OCI-LY7 (cell line): ENCODE measurements around the gene CSTF1. TPM values are rescaled to one million over a fixed set of nuclear protein-coding genes. Genes with fewer than 3 reads are reported as not detected.

Experiments
- BruUV-seq: library from RNA; stranded (reverse); fragments of 400-500 nt; replicated peaks from 2 replicates; lab custom pipeline; 2021; lab: Mats Ljungman, UMichigan
- CTCF ChIA-PET: fragments of 300-600 bp; sonication (Branson Sonifier 250); formaldehyde crosslinking; loops from one replicate; lab custom pipeline; 2022; ENCODE audit warnings: antibody characterized with exemption; ENCODE audit not compliant: unreplicated experiment; lab: Charles Lee
- POLR2A ChIA-PET: fragments of 300-600 bp; sonication (Branson Sonifier 250); formaldehyde crosslinking; loops from one replicate; lab custom pipeline; 2022; ENCODE audit warnings: antibody characterized with exemption; lab: Charles Lee
- DNase-seq: peaks from one replicate; pipeline ENCODE4 v3.0.0-alpha.2; 2015; ENCODE audit warnings: low spot score
- H2AFZ ChIP-seq: fragments of 200-600 bp; sonication (generic), shearing (Covaris generic); 2 replicates; pipeline ENCODE4 v1.6.1; 2014; ENCODE audit warnings: mild to moderate bottlenecking, antibody characterized with exemption, low read length, moderate library complexity
- H3K27ac ChIP-seq: fragments of 200-600 bp; sonication (generic); 2 replicates; pipeline ENCODE4 v1.5.1; 2014; ENCODE audit warnings: mixed run types, low read depth, mild to moderate bottlenecking, moderate library complexity, low read length, inconsistent platforms; ENCODE audit not compliant: poor library complexity, severe bottlenecking
- H3K36me3 ChIP-seq: fragments of 200-600 bp; sonication (generic); 2 replicates; pipeline ENCODE4 v1.6.1; 2014; ENCODE audit warnings: mild to moderate bottlenecking, antibody characterized with exemption, low read length, moderate library complexity, mixed read lengths; ENCODE audit not compliant: insufficient read depth
- H3K4me1 ChIP-seq: fragments of 200-600 bp; sonication (generic); 2 replicates; pipeline ENCODE4 v1.5.1; 2014; ENCODE audit warnings: mild to moderate bottlenecking, low read length; ENCODE audit not compliant: insufficient read depth, poor library complexity, severe bottlenecking
- H3K4me2 ChIP-seq: fragments of 200-600 bp; sonication (generic); 2 replicates; pipeline ENCODE4 v1.6.1; 2014; ENCODE audit warnings: mild to moderate bottlenecking, low read length
- H3K4me3 ChIP-seq: fragments of 200-600 bp; sonication (generic); 2 replicates; pipeline ENCODE4 v1.5.1; 2014; ENCODE audit warnings: mild to moderate bottlenecking, low read depth, low read length; ENCODE audit not compliant: poor library complexity, severe bottlenecking
- H3K79me2 ChIP-seq: fragments of 200-600 bp; sonication (generic); 2 replicates; pipeline ENCODE4 v1.6.1; 2016; ENCODE audit warnings: low read depth, mild to moderate bottlenecking, low read length, moderate library complexity, mixed read lengths; ENCODE audit not compliant: insufficient read depth
- H3K9me2 ChIP-seq: fragments of 200-600 bp; sonication (generic); 2 replicates; pipeline ENCODE4 v1.6.1; 2016; ENCODE audit warnings: mild to moderate bottlenecking, low read length, mixed read lengths; ENCODE audit not compliant: insufficient read depth
- H3K9me3 ChIP-seq: fragments of 200-600 bp; sonication (generic); 2 replicates; pipeline ENCODE4 v1.6.1; 2014; ENCODE audit warnings: mild to moderate bottlenecking, mixed run types, low read length, mixed read lengths
- H4K20me1 ChIP-seq: fragments of 200-600 bp; sonication (generic); 2 replicates; pipeline ENCODE4 v1.6.1; 2014; ENCODE audit warnings: mild to moderate bottlenecking, antibody characterized with exemption, low read length, moderate library complexity, mixed read lengths; ENCODE audit not compliant: insufficient read depth
- EZH2phosphoT487 ChIP-seq: fragments of 200-600 bp; sonication (generic); IDR thresholded peaks from 2 replicates; pipeline ENCODE4 v1.6.1; 2018; ENCODE audit warnings: low read depth, borderline replicate concordance, mild to moderate bottlenecking, mixed run types, antibody characterized with exemption, low read length, moderate library complexity, mixed read lengths
- intact Hi-C: fragments of 100-400 bp; cut with micrococcal nuclease; formaldehyde crosslinking; loops from one replicate; pipeline ENCODE4 v1.10.0; 2022; ENCODE audit not compliant: unreplicated experiment
- total RNA-seq, 2 experiments: library from RNA; depleted of rRNA in 1 of 2; stranded (reverse); fragments of >200 nt in 1 of 2; shearing (Covaris generic) in 1 of 2; gene quantifications; 2 replicates each; pipeline ENCODE4 v1.2.3, GENCODE V29; 2014 to 2022
- TF ChIP-seq, protein P1 (sequence below): fragments of 200-600 bp; sonication (generic); conservative IDR thresholded peaks from 2 replicates; pipeline ENCODE4 v1.5.1; 2014; ENCODE audit warnings: mild to moderate bottlenecking, antibody characterized with exemption, low read length, moderate library complexity, mixed read lengths

Gene CSTF1
- total RNA-seq, 2 experiments from 2014 or later: 52.1 to 56.0 TPM

DNA sequence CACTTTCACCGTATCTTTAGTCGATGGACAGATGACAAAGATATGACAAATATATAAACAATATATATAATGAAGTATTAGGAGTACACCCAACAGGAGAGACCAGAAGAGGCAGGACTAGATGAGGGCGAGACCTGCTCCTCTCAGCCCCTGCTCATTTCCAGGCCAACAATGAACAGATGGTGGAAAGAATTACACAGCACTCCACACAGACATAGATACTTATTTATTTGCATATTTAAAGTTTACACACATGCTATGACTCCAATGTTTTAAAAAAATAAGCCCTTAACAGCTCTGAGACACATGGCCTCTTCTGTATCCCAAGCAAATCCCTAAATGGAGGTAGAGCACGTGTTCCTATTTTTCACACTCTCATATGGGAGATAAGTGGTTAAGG, 23.3 kb upstream of the CSTF1 start:
- Histone ChIP-seq H3K36me3 (peaks cover 63% of the 10 kb centered on the region), H4K20me1 (peaks cover 5% of the 10 kb centered on the region; the same call in 1 of the 2 replicates), H3K9me3 (no peaks in the 10 kb centered on the region), H3K4me1 (no peaks in the 10 kb centered on the region), H3K9me2 (no peaks in the 10 kb centered on the region), H3K27ac (no peak overlapping the region), H2AFZ (no peak overlapping the region), H3K4me3 (no peak overlapping the region), H3K4me2 (no peak overlapping the region), H3K79me2 (peaks cover 5% of the 10 kb centered on the region; the same call in 1 of the 2 replicates)
- no peak for DNase-seq
- ChIA-PET POLR2A (no interaction called here), CTCF (no interaction called here)
- intact Hi-C loops: no loop called here
- TF ChIP-seq, protein P1, sequence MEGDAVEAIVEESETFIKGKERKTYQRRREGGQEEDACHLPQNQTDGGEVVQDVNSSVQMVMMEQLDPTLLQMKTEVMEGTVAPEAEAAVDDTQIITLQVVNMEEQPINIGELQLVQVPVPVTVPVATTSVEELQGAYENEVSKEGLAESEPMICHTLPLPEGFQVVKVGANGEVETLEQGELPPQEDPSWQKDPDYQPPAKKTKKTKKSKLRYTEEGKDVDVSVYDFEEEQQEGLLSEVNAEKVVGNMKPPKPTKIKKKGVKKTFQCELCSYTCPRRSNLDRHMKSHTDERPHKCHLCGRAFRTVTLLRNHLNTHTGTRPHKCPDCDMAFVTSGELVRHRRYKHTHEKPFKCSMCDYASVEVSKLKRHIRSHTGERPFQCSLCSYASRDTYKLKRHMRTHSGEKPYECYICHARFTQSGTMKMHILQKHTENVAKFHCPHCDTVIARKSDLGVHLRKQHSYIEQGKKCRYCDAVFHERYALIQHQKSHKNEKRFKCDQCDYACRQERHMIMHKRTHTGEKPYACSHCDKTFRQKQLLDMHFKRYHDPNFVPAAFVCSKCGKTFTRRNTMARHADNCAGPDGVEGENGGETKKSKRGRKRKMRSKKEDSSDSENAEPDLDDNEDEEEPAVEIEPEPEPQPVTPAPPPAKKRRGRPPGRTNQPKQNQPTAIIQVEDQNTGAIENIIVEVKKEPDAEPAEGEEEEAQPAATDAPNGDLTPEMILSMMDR: no peak
- no peak for TF ChIP-seq EZH2phosphoT487
- BruUV-seq: no TSS peak

- Histone ChIP-seq H4K20me1 (peaks cover 5% of the 10 kb centered on the region; the same call in 1 of the 2 replicates), H3K36me3 (peaks cover 91% of the 10 kb centered on the region), H3K4me2 (no peak overlapping the region), H3K9me2 (no peaks in the 10 kb centered on the region), H2AFZ (no peak overlapping the region), H3K27ac (no peak overlapping the region), H3K4me1 (no peaks in the 10 kb centered on the region), H3K79me2 (peaks cover 27% of the 10 kb centered on the region), H3K9me3 (no peaks in the 10 kb centered on the region), H3K4me3 (no peak overlapping the region)
- intact Hi-C loops: no loop called here
- DNase-seq: no peak
- BruUV-seq: no TSS peak
- ChIA-PET CTCF (no interaction called here), POLR2A (interaction anchor here (0.9 to 1.6 kb wide), 2 partner anchors 13 kb away, joined by 5 to 6 read pairs; partner anchors contain the start of gene FAM210B)
- no peak for TF ChIP-seq EZH2phosphoT487
- TF ChIP-seq, protein P1: no peak
Observed at GRCh38 chr20:56371977-56372376, 20.5 kb upstream of the CSTF1 start.

DNA sequence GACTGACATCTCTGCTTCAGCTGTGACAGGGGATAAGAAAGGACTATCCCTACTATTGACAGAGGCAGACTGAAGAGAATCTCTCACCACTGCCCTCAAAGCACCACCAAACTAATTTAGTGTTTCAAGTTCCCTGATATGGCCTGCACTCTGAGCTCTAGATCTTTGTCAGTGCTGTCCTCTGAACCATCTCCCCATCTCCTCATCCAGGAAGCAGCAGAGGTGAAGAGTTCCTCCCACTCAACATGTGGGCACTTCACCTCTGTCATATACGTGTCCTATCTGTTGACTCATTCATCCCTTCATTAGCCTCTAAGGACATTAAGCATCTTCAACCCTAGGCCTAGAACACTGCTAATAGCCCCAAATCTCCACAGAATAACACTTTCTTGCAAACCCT, 19.6 kb upstream of the CSTF1 start:
- no TSS peak for BruUV-seq
- Histone ChIP-seq H3K36me3 (peaks cover 97% of the 10 kb centered on the region), H3K4me3 (no peak overlapping the region), H3K4me2 (no peak overlapping the region), H3K27ac (no peak overlapping the region), H3K9me3 (no peaks in the 10 kb centered on the region), H2AFZ (no peak overlapping the region), H3K4me1 (no peaks in the 10 kb centered on the region), H3K9me2 (no peaks in the 10 kb centered on the region), H3K79me2 (peaks cover 35% of the 10 kb centered on the region), H4K20me1 (peaks cover 6% of the 10 kb centered on the region; the same call in 1 of the 2 replicates)
- ChIA-PET CTCF (no interaction called here), POLR2A (interaction anchor here (1.1 to 1.6 kb wide), 3 partner anchors 8 to 21 kb away, joined by 3 to 6 read pairs (median 3); no protein-coding TSS in a partner anchor)
- intact Hi-C loops: no loop called here
- TF ChIP-seq EZH2phosphoT487: no peak
- TF ChIP-seq, protein P1: no peak
- no peak for DNase-seq
